Neutrophil (primary cell): ENCODE data around the gene USHBP1.
A peak's percentile ranks its signal among the peaks of the same experiment; 100 is the strongest.

Experiments
- H3K27ac ChIP-seq: fragments of 200-600 bp; sonication (generic); 2 replicates; pipeline ENCODE4 v1.5.1; 2016; ENCODE audit warnings: mild to moderate bottlenecking, moderate library complexity
- H3K27me3 ChIP-seq: fragments of 200-600 bp; sonication (generic); 2 replicates; pipeline ENCODE4 v1.6.0; 2016; ENCODE audit warnings: mild to moderate bottlenecking
- H3K36me3 ChIP-seq: fragments of 200-600 bp; sonication (generic); 2 replicates; pipeline ENCODE4 v1.5.1; 2017
- H3K4me1 ChIP-seq, 2 experiments: fragments of 200-600 bp in 1 of 2; sonication (generic) in 1 of 2; 1 replicate in 1 of 2; 2 replicates in 1 of 2; pipeline versions ENCODE4 v1.5.1 to v1.6.1; 2013 to 2016; ENCODE audit warnings: low read depth in 1 of 2, low read length in 1 of 2, mild to moderate bottlenecking in 1 of 2, moderate library complexity in 1 of 2; ENCODE audit not compliant: control insufficient read depth in 1 of 2, insufficient read depth in 1 of 2
- H3K4me3 ChIP-seq, 2 experiments: fragments of 200-600 bp in 1 of 2; sonication (generic) in 1 of 2; 1 replicate in 1 of 2; 2 replicates in 1 of 2; pipeline ENCODE4 v1.5.1; 2013 to 2016; ENCODE audit warnings: low read depth in 1 of 2, low read length in 1 of 2, mild to moderate bottlenecking in 1 of 2, moderate library complexity in 1 of 2
- H3K9me3 ChIP-seq: fragments of 200-600 bp; sonication (generic); 2 replicates; pipeline ENCODE4 v1.5.1; 2016
- CTCF ChIP-seq: fragments of 200-600 bp; sonication (generic); IDR thresholded peaks from 2 replicates; pipeline ENCODE4 v1.5.1; 2016; ENCODE audit warnings: antibody characterized with exemption

USHBP1 gene

DNA sequence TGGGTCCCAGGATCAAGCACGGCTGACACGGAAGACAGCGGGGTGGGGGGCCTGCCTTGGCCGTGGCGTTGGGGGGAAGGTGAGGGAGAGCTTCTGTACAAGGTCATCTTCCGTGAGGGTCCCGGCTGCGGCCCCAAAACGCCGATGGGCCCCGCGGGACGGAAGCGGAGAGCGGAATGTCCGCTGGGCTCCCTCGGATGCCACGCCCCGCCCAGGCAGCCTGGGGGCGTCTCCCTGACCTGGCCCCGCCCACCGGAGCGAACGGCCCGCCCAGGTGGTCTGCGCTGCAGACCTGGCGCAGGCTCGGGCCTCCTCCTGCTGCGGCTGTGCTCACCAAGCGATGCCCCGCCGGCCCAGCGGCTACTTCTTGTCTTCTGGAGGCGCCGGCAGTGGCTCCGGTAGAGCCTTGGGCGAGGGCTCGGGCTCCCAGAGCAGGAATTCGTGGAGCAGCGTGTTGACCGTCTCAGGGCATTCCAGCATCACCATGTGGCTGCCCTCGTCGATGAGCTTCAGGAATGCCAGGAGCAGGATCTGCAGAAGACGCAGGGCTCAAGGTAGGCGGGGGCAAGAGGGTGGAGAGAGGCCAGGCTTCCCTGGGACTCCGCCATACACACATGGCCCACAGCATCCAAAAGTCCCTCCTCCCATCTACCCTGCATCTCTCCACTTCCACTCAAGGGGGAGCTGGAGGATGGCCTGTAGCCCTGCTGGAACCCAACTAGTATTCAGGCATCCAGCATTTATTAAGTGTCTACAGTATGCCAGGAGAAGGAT is 27.9 kb upstream of the USHBP1 start:
- Histone ChIP-seq H3K27ac (peak overlapping the region; percentile 47), H3K36me3 (peaks cover 5% of the 10 kb centered on the region), H3K4me3 (peak overlapping the region; percentile 60 to 69), H3K9me3 (no peaks in the 10 kb centered on the region), H3K27me3 (no peaks in the 10 kb centered on the region), H3K4me1 (peaks cover 32 to 39% of the 10 kb centered on the region in 2 experiments)
- TF ChIP-seq CTCF: no peak

DNA sequence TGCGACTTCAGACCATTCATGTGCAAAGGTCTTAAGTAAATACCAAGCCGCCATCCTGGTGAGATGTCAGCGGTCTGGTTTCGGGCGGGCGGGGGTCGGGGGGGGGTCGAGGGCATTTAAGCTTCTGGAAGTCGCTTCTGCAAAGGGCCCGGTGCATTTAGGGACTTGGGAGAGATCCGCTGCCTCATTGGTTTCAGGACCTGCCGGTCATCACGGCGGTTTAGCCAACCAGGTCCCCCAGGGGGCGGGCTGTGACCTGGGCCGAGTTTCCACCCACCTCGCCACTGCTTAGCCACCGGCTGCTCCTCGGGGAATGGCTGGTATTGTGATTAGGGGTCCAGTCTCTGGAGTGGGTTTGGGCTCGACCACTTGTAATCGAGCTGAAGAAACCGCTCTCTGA is 24.9 kb upstream of the USHBP1 start:
- Histone ChIP-seq H3K27ac (no peak overlapping the region), H3K9me3 (no peaks in the 10 kb centered on the region), H3K27me3 (no peaks in the 10 kb centered on the region), H3K4me1 (peaks cover 21 to 24% of the 10 kb centered on the region in 2 experiments), H3K4me3 (no peak overlapping the region), H3K36me3 (peaks cover 5% of the 10 kb centered on the region)
- no peak for TF ChIP-seq CTCF

DNA sequence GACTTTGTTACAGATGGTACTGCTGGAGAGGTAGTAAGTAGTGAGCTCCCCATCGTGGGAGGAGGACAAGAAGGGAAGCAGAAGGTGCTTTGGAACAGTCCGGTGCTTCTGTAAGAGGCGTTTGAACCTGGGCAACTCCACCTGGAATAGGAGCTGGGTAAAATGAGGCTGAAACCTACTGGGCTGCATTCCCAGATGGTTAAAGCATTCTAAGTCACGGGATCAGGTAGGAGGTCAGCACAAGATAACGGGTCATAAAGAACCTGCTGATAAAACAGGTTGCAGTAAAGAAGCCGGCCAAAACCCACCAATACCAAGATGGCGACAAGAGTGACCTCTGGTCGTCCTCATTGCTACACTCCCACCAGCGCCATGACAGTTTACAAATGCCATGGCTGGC is 22.2 kb upstream of the USHBP1 start:
- Histone ChIP-seq H3K27me3 (no peaks in the 10 kb centered on the region), H3K36me3 (no peaks in the 10 kb centered on the region)
- no peak for TF ChIP-seq CTCF

DNA sequence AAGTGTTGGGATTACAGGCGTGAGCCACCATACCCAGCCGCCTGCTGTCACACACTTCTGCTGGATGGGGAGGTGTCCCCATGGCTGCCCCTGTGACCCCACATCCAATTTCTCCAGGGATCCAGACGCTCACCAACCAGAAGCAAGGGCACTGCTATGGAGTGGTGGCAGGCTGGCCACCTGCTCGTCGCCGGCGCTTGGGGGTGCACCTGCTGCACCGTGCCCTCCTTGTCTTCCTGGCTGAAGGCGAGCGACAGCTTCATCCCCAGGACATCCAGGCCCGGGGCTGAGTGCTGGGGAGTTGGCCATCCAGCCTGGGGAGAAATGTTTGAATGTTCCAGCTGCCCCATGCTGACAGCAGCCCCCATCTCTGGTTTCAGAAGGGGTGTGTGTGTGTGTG is 21.7 kb upstream of the USHBP1 start:
- no peaks in the 10 kb centered on the region for H3K27me3 ChIP-seq
- no peak for TF ChIP-seq CTCF
- peaks cover 24 to 28% of the 10 kb centered on the region in 2 experiments for H3K4me1 ChIP-seq
- H3K36me3 ChIP-seq: no peaks in the 10 kb centered on the region
- no peaks in the 10 kb centered on the region for H3K9me3 ChIP-seq
- no peak overlapping the region for H3K4me3 ChIP-seq
- no peak overlapping the region for H3K27ac ChIP-seq

More for the DNA sequence above, 22.2 kb upstream of the USHBP1 start:
- Histone ChIP-seq H3K9me3 (no peaks in the 10 kb centered on the region), H3K4me1 (peaks cover 20 to 24% of the 10 kb centered on the region in 2 experiments), H3K27ac (no peak overlapping the region), H3K4me3 (no peak overlapping the region)

DNA sequence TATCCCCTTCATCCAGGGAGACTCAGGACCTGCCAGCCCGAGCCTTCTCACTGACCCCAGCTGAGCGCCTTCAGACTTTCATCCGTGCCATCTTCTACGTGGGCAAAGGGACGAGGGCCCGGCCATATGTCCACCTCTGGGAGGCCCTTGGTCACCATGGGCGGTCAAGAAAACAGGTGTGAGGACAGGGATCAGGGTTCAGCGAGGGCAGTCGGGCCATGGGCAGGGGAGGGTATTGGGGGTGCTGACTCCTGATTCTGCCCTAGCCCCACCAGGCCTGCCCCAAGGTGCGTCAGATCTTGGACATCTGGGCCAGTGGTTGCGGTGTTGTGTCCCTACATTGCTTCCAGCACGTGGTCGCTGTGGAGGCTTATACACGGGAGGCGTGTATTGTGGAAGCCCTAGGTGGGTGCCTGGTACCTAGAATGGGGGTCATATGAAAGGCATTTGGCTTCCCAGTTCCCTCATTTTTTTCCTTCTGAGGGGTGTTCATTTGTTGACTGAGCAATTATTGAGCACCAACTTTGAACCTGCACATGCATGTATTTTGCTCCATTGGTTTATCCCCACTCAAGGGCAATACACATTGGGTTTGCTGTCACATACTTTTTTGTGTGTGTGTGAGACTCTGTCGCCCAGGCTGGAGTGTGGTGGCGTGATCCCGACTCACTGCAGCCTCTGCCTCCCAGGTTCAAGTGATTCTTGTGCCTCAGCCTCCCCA is 21.0 kb upstream of the USHBP1 start:
- H3K4me3 ChIP-seq: no peak overlapping the region
- H3K27ac ChIP-seq: no peak overlapping the region
- peaks cover 28 to 32% of the 10 kb centered on the region in 2 experiments for H3K4me1 ChIP-seq
- no peaks in the 10 kb centered on the region for H3K36me3 ChIP-seq
- no peaks in the 10 kb centered on the region for H3K9me3 ChIP-seq
- H3K27me3 ChIP-seq: no peaks in the 10 kb centered on the region
- no peak for TF ChIP-seq CTCF
